Astrocyte of the hippocampus (primary cell): ENCODE measurements around the gene SLC9A1.
"Not testable (repeated sequence)": the region's sequence is repeated elsewhere in the genome, so short reads cannot be mapped to it uniquely, and the experiment has no call there.

Experiments used
- DNase-seq: peaks from one replicate; pipeline ENCODE4 v3.0.0; 2011; ENCODE audit warnings: low read depth, low spot score

The SLC9A1 gene

GRCh38 chr1:27154991-27155781, at the start of gene SLC9A1:
TSS of gene SLC9A1 (minus strand) at chr1:27155125. CDS start at chr1:27154334, 791 bp downstream.
- peak; percentile 96 for DNase-seq

DNA sequence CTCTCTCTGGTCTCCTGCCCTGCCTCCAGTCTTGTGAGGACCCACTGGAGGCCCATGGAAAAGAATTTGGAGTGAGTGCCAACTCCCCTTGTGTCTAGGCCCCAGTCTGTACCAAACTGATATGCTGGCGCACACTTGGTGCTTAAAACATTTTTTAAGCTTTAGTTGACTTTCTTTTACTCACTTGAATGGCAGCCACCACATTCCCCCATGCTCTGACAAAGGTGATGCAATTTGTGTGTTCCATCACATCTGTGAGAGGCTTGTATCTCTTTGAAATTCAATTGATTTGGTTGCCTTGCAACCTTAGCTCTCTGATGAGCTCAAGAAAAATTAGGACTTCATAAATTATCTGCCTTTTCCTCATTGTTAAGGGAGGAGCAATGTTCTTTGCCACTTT, 49.0 kb upstream of the SLC9A1 start:
- no peak for DNase-seq

DNA sequence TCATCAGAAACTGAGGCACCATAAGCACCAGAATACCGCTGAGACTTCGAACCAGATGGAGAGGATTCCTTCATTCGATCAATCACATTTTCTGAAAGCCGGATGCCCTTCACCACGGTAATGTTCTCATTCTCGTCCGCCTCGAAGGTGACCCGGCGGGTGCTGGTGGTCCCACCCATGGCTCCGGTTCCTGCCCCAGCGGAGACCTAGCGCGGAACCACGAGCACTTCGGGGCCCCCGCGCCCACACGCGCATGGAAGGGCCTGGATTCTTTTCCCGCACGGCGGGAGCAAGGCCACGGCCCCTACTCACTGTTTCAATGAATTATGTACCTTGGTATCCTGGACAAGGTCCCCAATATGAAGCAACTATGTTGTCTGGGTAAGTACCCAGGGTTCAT, 46.4 kb upstream of the SLC9A1 start:
- no peak for DNase-seq

DNA sequence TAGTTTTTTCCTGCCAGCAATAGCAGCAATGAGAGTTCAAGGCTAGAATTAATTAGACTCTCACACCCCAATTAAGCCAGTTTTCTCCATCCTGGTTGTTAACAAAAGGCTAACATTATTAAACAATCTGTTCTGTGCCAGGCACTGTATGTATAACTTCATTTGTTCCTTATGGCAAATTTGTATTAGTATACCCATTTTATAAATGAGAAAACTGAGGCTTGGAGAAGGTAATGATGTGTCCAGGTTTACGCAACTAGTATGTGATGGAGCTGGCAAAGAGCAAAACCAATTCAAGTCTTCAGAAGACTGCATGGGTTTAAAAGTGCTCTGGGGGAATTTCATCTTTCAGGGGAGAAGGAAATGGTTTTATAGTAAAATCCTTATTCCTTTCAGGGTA, 38.3 kb upstream of the SLC9A1 start:
- no peak for DNase-seq

GRCh38 chr1:27192039-27192529, 37.2 kb upstream of the SLC9A1 start:
- DNase-seq, result no peak

DNA sequence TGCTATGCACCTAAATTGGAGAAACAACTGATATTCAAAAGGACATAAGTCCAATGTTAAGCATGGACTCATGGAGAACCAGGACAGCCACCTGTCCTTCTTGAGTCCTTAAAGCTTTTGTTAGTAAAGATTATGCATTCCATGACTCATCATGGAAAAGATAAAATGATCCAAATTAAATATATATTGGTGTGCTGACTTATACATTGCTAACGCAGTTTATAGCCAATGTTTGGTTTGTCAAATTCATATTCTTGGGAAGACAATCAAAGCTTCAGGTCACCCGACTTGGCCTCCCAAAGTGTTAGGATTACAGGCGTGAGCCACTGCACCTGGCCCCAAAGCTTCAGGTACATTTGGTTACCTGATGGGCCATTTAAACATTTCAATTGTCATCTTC, 29.7 kb upstream of the SLC9A1 start:
- not testable (repeated sequence) for DNase-seq

GRCh38 chr1:27179979-27180378, 25.1 kb upstream of the SLC9A1 start:
- DNase-seq, result no peak

- no peak for DNase-seq
Observed at GRCh38 chr1:27179379-27179778, 24.5 kb upstream of the SLC9A1 start.

DNA sequence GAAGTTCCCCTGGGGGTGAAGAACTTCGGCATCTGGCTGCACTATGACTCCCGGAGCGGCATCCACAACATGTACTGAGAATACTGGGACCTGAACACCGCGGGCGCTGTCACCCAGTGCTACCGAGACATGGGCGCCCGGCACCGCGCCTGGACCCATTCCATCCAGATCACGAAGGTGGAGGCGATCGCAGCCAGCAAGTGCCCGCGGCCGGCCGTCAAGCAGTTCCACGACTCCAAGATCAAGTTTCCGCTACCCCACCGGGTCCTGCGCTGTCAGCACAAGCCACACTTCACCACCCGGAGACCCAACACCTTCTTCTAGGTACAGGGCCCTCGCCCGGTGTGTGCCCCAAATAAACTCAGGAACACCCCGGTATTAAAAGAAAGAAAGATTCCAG, 22.0 kb upstream of the SLC9A1 start:
- DNase-seq, result no peak

GRCh38 chr1:27176323-27176722, 21.4 kb upstream of the SLC9A1 start:
- no peak for DNase-seq

- not testable (repeated sequence) for DNase-seq
Observed at GRCh38 chr1:27172992-27173391, 18.1 kb upstream of the SLC9A1 start.

DNA sequence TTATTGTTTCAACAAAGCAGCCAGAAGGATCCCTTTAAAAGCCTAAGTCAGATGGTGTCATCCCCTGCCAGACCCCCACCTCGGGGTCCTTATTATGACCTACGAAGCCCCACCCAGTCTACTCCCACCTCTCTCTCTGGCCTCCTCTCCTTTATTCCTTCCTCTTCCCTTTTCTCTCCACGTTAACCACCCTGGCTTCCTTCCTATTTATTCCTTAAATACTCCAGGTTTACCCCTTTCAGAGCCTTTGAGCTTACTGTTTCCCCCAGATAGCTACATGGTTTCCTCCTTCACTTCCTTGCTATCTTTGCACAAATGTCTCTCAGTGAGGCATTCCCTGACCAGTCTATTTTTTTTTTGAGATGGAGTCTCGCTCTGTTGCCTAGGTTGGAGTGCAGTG, 12.0 kb upstream of the SLC9A1 start:
- DNase-seq, result no peak

GRCh38 chr1:27166351-27166802, 11.5 kb upstream of the SLC9A1 start:
- no peak for DNase-seq

GRCh38 chr1:27163093-27163492, 8.2 kb upstream of the SLC9A1 start:
- no peak for DNase-seq

GRCh38 chr1:27162090-27162489, 7.2 kb upstream of the SLC9A1 start:
- DNase-seq, result no peak

GRCh38 chr1:27161594-27161993, 6.7 kb upstream of the SLC9A1 start:
- DNase-seq, result no peak

GRCh38 chr1:27157194-27157593, 2.3 kb upstream of the SLC9A1 start:
- no peak for DNase-seq

DNA sequence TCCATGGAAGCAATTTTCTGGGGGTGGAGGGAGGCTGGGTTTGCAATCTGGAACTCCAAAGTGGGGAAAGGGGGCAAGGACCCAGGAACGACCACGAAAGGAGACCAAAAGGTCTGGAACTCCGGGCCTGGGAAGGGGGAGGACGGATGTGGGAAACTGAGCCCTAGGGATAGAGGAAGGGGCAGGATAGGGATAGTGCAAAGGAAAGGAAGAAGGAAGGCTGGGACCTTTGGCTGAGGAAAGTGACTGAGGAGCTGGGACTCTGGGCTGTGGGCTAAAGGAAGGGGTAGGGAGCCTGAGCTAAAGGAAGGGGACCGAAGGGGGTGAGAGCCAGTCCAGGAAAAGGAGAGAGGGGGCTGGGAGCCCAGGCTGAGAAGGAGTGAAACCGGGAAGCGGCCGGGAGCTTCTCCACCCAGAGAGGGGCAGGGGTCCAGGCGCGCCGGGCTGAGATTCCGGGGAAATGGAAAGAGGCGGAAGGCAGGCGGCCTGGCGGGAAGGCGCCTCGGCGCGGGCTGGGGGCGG, 395 bp downstream of the SLC9A1 start:
- DNase-seq, result no peak

DNA sequence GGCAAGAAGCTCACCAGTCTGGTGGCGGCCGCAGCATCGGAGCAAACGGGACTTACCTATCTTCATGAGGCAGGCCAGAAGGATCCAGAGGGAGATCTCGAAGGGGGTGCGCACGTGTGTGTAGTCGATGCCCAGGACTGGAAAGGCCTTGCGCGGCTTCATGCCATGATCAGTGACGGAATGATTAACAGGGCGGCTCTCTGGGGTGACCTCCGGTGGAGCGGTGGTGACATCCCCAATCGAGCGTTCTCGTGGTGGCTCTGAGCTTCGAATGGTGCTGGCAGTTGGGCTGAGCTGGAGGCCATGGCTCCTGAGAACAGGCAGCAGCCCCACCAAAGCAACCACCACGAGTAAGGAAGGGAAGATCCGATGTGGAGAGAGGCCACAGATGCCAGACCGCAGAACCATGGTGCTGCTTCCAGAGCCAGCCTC, 982 bp downstream of the SLC9A1 start:
- no peak for DNase-seq

DNA sequence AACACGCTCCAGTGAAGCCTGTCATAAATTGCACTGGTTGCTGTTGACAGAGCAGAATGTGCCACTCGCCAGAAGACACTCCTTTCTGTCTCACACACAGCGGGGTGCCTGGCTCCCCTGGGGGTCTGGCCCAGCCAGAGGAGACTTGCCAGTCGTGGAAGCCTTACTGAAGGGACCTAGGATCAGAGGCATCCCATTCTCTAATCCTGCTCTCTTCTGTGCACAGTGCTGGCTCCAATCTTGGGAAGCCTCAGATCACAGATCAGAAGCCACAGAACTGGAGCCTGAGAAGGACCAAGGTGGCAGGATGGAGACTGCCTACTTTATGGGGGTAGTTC, 1.4 kb downstream of the SLC9A1 start:
- DNase-seq, result no peak

DNA sequence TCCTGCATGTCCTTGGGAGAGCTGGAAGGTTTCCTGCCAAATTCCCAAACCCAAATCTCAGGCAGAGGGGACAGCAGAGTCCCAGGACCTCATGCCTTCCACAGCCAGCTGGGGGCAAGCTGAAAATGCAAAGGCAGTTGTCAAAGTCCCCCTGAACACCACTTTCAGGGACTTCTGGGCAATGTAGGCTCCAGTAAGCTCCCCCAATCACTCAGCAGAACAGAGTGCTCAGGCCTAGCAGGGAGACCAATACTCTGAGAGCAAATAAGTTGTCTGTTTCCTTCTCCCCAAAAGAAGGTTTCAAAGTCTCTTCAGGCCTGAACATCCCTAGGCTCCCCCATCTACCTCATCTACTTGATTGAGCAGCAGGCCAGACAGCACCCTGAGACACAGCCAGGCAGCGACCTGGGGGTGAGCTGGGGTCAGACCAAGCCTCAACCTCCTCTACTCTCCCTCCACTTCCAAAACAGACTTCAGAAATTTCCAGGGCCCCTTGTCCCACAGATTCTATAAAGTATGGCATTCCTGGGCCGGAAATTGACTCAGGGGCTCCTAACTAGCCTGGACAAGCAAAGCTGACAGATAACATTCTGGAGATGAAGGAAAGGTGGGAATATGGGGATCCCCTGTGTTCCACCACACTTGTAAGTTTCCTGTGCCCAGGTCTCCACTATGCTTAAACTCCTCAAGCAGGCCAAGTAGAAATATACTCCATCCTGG, 1.9 kb downstream of the SLC9A1 start:
- no peak for DNase-seq

DNA sequence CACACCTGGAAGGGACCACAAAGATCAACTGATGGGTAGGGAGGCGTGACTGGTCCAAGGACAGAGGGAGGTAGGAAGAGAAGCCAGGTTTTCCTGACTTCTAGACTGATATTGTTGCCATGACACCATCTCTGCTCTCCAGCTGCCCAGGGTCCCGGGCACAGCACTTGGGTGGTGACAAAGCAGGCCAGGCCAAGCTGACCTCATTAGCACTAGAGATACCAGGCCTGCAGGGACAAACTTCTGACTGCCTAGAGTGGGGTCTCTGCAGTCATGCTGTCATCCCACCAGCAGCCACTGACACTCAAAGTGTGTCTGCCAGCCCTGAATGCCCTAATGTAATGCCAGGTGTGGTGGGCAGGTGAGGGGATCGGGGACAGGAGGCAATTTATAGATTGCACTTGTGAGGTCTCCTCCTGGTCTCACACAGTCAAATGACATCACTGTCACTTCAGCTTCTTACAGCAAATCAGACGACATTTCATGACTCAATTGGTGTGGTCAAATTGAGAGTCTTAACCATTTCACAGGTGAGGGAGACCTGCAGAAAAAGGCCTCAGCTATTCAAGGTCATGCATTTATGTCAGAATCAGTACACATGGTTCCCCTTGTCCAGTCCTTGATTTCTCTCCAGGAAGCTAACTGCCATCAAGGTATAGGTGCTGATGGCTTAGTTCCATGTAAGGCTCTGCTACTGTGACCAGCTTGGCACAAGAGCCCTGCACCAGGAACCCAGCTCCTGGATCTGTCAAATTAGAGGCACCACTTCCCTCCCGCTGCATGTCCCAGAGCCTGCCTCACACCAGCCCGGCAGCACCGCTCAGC, 2.7 kb downstream of the SLC9A1 start:
- no peak for DNase-seq
